Karpas-422 (cell line): ENCODE results near the gene R3HDM1. TPM values are rescaled to one million over a fixed set of nuclear protein-coding genes. Genes with fewer than 3 reads are reported as not detected.

Experiments used
- DNase-seq: peaks from one replicate; pipeline ENCODE4 v3.0.0-alpha.2; 2015
- H2AFZ ChIP-seq: fragments of 200-600 bp; sonication (generic); 2 replicates; pipeline ENCODE4 v1.6.1; 2014; ENCODE audit warnings: antibody characterized with exemption, low read length, mixed read lengths
- H3K27ac ChIP-seq: fragments of 200-600 bp; sonication (generic); 2 replicates; pipeline ENCODE4 v1.5.1; 2014; ENCODE audit warnings: mild to moderate bottlenecking, low read length, moderate library complexity
- H3K27me3 ChIP-seq: fragments of 200-600 bp; sonication (generic); 2 replicates; pipeline ENCODE4 v1.6.1; 2014; ENCODE audit warnings: low read length, mixed read lengths
- H3K36me3 ChIP-seq: fragments of 200-600 bp; sonication (generic); 2 replicates; pipeline ENCODE4 v1.6.1; 2014; ENCODE audit warnings: low read length, mixed read lengths; ENCODE audit not compliant: insufficient read depth
- H3K4me1 ChIP-seq: fragments of 200-600 bp; sonication (generic); 2 replicates; pipeline ENCODE4 v1.6.1; 2014; ENCODE audit warnings: mild to moderate bottlenecking, low read length, mixed read lengths
- H3K4me2 ChIP-seq: fragments of 200-600 bp; sonication (generic); 2 replicates; pipeline ENCODE4 v1.6.1; 2014; ENCODE audit warnings: low read length, low read depth, mild to moderate bottlenecking; ENCODE audit not compliant: poor library complexity, severe bottlenecking
- H3K4me3 ChIP-seq: fragments of 200-600 bp; sonication (generic); 2 replicates; pipeline ENCODE4 v1.5.1; 2014; ENCODE audit warnings: mild to moderate bottlenecking, antibody characterized with exemption, low read length, mixed read lengths
- H3K79me2 ChIP-seq: fragments of 200-600 bp; sonication (generic); 2 replicates; pipeline ENCODE4 v1.6.1; 2014; ENCODE audit warnings: mild to moderate bottlenecking, low read length, mixed read lengths
- H3K9ac ChIP-seq: fragments of 200-600 bp; sonication (generic); 2 replicates; pipeline ENCODE4 v1.6.0; 2014; ENCODE audit warnings: low read length
- H3K9me2 ChIP-seq: fragments of 200-600 bp; sonication (generic), shearing (Covaris generic); replicated peaks from 2 replicates; pipeline ENCODE4 v1.6.0; 2014; ENCODE audit warnings: mild to moderate bottlenecking, low read length, moderate library complexity; ENCODE audit not compliant: insufficient read depth
- H3K9me3 ChIP-seq: fragments of 300-700, 200-600 bp; sonication (generic); 2 replicates; pipeline ENCODE4 v1.6.1; 2014; ENCODE audit warnings: low read length, mixed read lengths
- H4K20me1 ChIP-seq: fragments of 200-600 bp; sonication (generic); 2 replicates; pipeline ENCODE4 v1.6.1; 2014; ENCODE audit warnings: mild to moderate bottlenecking, antibody characterized with exemption, low read length, low read depth; ENCODE audit not compliant: insufficient read depth
- total RNA-seq: library from RNA; depleted of rRNA; stranded (reverse); fragments of >200 nt; shearing (Covaris generic); gene quantifications from 2 replicates; pipeline ENCODE4 v1.2.3, GENCODE V29; 2014; ENCODE audit warnings: low replicate concordance

R3HDM1 gene
- total RNA-seq, 1 experiment from 2014 or later: 69.4 TPM

DNA sequence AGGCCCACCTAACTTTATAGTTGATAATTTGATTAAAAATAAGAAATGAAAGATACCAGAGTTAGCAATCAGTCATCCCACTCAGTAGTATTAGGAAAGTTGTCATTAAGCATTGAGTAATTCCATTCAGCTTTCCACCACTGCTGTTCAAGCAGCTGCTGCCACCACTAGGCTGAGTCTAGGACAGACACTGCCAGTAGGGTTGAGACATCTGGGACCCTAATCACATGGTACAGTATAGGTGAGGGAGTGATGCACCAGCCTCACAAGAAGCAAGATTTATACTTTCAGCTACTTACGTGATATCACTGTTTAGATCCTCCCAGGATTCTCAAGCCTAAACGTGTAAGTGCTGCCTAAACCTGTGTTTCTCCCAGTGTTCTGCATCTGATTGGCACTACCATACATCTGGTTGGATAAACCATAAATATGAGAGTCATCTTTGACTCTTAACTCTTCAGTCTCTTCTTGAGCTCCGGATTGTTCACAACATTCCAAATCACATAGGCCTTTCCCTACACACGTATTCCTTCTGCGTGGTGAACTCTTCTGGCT is 213.6 kb downstream of the R3HDM1 start:
- H3K9me2 ChIP-seq: no peaks in the 10 kb centered on the region
- no peaks in the 10 kb centered on the region for H3K27me3 ChIP-seq
- H3K79me2 ChIP-seq: peaks cover 73% of the 10 kb centered on the region
- H3K4me3 ChIP-seq: no peak overlapping the region
- H3K4me1 ChIP-seq: peaks cover 17% of the 10 kb centered on the region
- no peak overlapping the region for H3K4me2 ChIP-seq
- H3K9ac ChIP-seq: no peak overlapping the region
- no peak overlapping the region for H2AFZ ChIP-seq
- peaks cover 26% of the 10 kb centered on the region; the same call in 1 of the 2 replicates for H3K36me3 ChIP-seq
- H4K20me1 ChIP-seq: peaks cover 15% of the 10 kb centered on the region; the same call in 1 of the 2 replicates
- H3K27ac ChIP-seq: no peak overlapping the region
- no peaks in the 10 kb centered on the region for H3K9me3 ChIP-seq
- no peak for DNase-seq

DNA sequence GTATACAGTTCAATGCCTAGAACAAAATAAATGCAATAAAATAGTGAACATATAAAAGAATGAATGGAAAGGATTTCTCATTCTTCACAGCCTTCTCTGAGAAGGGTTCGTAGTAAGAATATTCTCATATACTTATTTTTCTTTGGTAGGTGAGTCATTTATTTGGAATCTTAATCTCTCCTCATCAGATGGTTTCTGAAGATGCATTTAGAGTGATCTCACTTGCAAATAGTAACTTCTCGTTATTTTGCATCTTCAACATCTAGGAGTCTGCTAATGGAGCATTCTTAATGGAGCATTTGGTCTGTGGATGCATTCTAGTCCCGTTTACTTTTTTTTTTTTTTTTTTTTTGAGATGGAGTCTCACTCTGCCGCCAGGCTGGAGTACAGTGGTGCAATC is 214.3 kb downstream of the R3HDM1 start:
- Histone ChIP-seq H3K9me2 (no peaks in the 10 kb centered on the region), H3K36me3 (peaks cover 32% of the 10 kb centered on the region; the same call in 1 of the 2 replicates), H3K27ac (no peak overlapping the region), H3K79me2 (peaks cover 79% of the 10 kb centered on the region), H3K4me1 (peaks cover 17% of the 10 kb centered on the region), H3K4me3 (no peak overlapping the region), H3K4me2 (no peak overlapping the region), H2AFZ (no peak overlapping the region), H3K27me3 (no peaks in the 10 kb centered on the region), H4K20me1 (peaks cover 15% of the 10 kb centered on the region; the same call in 1 of the 2 replicates), H3K9ac (no peak overlapping the region), H3K9me3 (no peaks in the 10 kb centered on the region)
- no peak for DNase-seq

DNA sequence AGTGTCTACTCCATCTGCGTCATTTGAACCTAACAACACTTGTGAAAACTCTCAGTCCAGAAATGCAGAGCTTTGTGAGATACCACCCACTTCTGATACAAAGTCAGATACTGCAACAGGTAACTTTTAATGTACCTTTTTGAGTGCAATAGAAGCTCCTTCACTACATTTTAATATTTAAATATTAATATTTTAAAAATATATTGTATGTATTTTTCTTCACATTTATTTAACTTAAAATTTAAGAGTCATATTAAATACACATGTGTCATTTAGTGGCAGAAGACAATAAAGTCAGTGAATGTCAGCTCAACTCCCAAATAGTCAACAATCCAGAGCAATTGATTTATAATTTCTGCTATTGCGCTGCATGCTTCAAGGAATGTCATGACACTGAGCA is 224.3 kb downstream of the R3HDM1 start:
- no peak overlapping the region for H3K27ac ChIP-seq
- no peak for DNase-seq
- H3K4me3 ChIP-seq: no peak overlapping the region
- H2AFZ ChIP-seq: no peak overlapping the region
- H3K27me3 ChIP-seq: no peaks in the 10 kb centered on the region
- H3K36me3 ChIP-seq: peaks cover 60% of the 10 kb centered on the region
- H3K79me2 ChIP-seq: peaks cover 39% of the 10 kb centered on the region
- H3K4me2 ChIP-seq: no peak overlapping the region
- H4K20me1 ChIP-seq: no peaks in the 10 kb centered on the region
- no peak overlapping the region for H3K9ac ChIP-seq
- H3K9me2 ChIP-seq: no peaks in the 10 kb centered on the region
- H3K4me1 ChIP-seq: no peaks in the 10 kb centered on the region
- no peaks in the 10 kb centered on the region for H3K9me3 ChIP-seq

DNA sequence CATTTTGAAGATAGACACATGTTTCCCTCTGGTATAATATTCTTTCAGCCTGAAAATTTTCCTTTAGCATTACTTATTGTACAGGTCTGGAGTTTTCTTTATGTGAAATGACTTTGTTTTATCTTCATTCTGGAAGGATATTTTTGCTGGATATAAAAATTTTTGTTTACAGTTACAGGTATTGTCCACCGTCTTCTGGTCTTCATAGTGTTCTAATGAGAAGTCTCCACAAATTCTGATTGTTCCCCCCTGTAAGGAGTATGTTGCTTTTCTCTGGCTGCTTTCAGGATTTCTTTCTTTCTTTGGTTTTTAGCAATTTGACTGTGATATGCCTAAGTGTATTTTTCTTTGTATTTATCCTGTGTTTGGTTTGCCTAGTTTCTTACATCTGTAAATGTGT is 225.4 kb downstream of the R3HDM1 start:
- no peaks in the 10 kb centered on the region for H3K4me1 ChIP-seq

DNA sequence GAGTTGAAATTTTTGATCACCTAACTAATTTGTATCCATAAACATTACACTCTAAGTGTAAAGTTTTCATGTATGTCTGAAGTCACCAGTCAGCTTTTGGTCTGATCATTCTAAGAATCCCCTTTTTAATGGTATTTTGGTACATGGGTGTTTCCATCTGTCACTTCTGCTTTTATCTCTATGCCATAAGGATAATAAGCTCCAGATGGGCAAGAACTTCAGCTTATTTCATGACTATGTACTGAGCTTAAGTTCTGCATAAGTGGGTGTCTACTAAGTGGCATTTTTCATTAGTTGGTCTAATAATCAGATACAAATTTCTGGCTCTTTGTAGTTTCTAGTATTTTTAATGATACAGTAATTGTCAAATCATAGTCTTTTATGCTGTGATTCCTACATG is 230.7 kb downstream of the R3HDM1 start:
- no peaks in the 10 kb centered on the region for H3K27me3 ChIP-seq
- H2AFZ ChIP-seq: no peak overlapping the region
- no peaks in the 10 kb centered on the region for H4K20me1 ChIP-seq
- no peak overlapping the region for H3K9ac ChIP-seq
- no peak overlapping the region for H3K4me3 ChIP-seq
- no peaks in the 10 kb centered on the region for H3K9me3 ChIP-seq
- peaks cover 44% of the 10 kb centered on the region for H3K79me2 ChIP-seq
- no peak for DNase-seq
- peaks cover 53% of the 10 kb centered on the region for H3K36me3 ChIP-seq
- H3K4me2 ChIP-seq: no peak overlapping the region
- no peaks in the 10 kb centered on the region for H3K4me1 ChIP-seq
- H3K27ac ChIP-seq: no peak overlapping the region
- no peaks in the 10 kb centered on the region for H3K9me2 ChIP-seq

More for the DNA sequence above, 225.4 kb downstream of the R3HDM1 start:
- no peak overlapping the region for H3K27ac ChIP-seq
- H2AFZ ChIP-seq: no peak overlapping the region
- no peaks in the 10 kb centered on the region for H3K9me2 ChIP-seq
- H4K20me1 ChIP-seq: no peaks in the 10 kb centered on the region
- no peak overlapping the region for H3K9ac ChIP-seq
- DNase-seq: no peak
- H3K27me3 ChIP-seq: no peaks in the 10 kb centered on the region
- no peak overlapping the region for H3K4me3 ChIP-seq
- H3K79me2 ChIP-seq: peaks cover 41% of the 10 kb centered on the region
- no peaks in the 10 kb centered on the region for H3K9me3 ChIP-seq
- peaks cover 68% of the 10 kb centered on the region for H3K36me3 ChIP-seq
- no peak overlapping the region for H3K4me2 ChIP-seq

DNA sequence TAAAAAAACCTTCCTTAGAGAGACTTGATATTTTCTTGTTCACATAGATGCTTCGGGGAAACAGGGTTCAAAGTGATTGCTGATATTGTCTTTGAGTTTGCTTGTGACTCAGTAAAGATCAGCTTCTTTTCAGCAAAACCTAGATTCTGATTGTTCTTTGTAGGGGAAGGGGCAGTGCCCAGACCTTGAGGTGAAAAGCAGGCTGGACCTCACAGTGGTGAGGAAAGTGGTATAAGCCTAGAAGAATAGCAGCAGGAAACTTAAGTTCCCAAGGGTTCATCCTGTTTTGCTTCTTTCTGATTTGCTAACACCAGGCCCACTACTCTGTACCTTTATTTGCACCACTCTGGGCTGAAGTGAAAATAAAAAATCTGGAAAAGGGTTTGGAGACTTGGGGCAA is 231.2 kb downstream of the R3HDM1 start:
- Histone ChIP-seq H3K79me2 (peaks cover 44% of the 10 kb centered on the region), H3K9me2 (no peaks in the 10 kb centered on the region), H3K4me3 (no peak overlapping the region), H3K27ac (no peak overlapping the region), H3K4me1 (no peaks in the 10 kb centered on the region), H4K20me1 (no peaks in the 10 kb centered on the region), H3K9me3 (no peaks in the 10 kb centered on the region), H3K9ac (no peak overlapping the region), H2AFZ (no peak overlapping the region), H3K36me3 (peaks cover 53% of the 10 kb centered on the region), H3K27me3 (no peaks in the 10 kb centered on the region), H3K4me2 (no peak overlapping the region)
- no peak for DNase-seq

DNA sequence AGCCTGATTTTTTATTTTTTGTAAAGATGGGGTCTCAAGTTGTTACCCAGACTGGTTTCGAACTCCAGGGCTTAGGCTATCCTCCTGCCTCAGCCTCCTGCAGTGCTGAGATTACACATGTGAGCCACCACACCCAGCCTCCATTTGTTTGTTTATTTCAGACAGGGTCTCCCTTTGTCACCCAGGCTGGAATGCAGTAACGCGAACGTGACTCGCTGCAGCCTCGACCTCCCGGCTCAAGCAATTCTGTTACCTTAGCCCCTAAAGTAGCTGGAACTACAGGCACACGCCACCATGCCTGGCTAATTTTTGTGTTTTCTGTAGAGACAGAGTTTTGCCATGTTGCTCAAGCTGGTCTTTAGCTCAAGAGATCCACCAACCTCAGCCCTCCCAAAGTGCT is 237.6 kb downstream of the R3HDM1 start:
- DNase-seq: no peak
- H3K27ac ChIP-seq: no peak overlapping the region
- H3K4me1 ChIP-seq: no peaks in the 10 kb centered on the region
- no peak overlapping the region for H3K9ac ChIP-seq
- no peak overlapping the region for H2AFZ ChIP-seq
- H3K27me3 ChIP-seq: no peaks in the 10 kb centered on the region
- no peak overlapping the region for H3K4me2 ChIP-seq
- peaks cover 62% of the 10 kb centered on the region for H3K36me3 ChIP-seq
- no peaks in the 10 kb centered on the region for H3K9me2 ChIP-seq
- H3K79me2 ChIP-seq: peaks cover 36% of the 10 kb centered on the region
- no peaks in the 10 kb centered on the region for H3K9me3 ChIP-seq
- H4K20me1 ChIP-seq: no peaks in the 10 kb centered on the region
- no peak overlapping the region for H3K4me3 ChIP-seq

DNA sequence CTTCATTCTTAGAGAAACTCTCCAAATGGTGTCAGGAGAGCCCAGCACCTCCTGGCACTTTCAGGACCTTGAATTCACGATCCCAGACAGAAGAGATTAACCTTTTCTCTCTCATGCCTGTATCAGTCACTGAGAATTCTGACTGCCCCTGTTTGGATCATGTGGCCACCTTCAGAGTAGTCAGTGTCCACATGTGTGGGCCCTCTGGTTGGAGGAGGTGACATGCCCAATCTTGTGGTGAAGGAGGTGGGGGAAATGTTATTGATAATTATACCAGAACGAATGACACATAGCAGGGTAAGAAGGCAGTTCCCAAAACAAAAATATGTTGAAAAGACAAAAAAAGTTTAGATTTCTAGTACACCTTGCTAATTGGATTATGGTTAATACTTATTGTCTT is 242.0 kb downstream of the R3HDM1 start:
- Histone ChIP-seq H3K4me2 (no peak overlapping the region), H3K4me3 (no peak overlapping the region), H3K27ac (no peak overlapping the region), H3K9me2 (no peaks in the 10 kb centered on the region), H4K20me1 (no peaks in the 10 kb centered on the region), H3K79me2 (peaks cover 21% of the 10 kb centered on the region), H3K4me1 (no peaks in the 10 kb centered on the region), H3K9me3 (no peaks in the 10 kb centered on the region), H3K36me3 (peaks cover 54% of the 10 kb centered on the region), H2AFZ (no peak overlapping the region), H3K27me3 (no peaks in the 10 kb centered on the region), H3K9ac (no peak overlapping the region)
- no peak for DNase-seq
